RWPE2 (cell line): Measurements from ENCODE around the gene TSPAN33.
"Not testable (repeated sequence)": the region's sequence is repeated elsewhere in the genome, so short reads cannot be mapped to it uniquely, and the experiment has no call there.

ENCODE experiments used
- ATAC-seq: fragments of 200-7000 bp; cut with Tn5 transposase; 3 replicates; pipeline ENCODE4 v1.9.1; 2021; ENCODE audit warnings: low read depth
- DNase-seq: peaks from one replicate; pipeline ENCODE4 v3.0.0-alpha.2; 2020; ENCODE audit warnings: low spot score
- H3K27ac ChIP-seq: fragments of 450-650 bp; 2 replicates; pipeline ENCODE4 v1.5.1; 2017; ENCODE audit warnings: mild to moderate bottlenecking; ENCODE audit not compliant: poor library complexity, severe bottlenecking
- H3K27me3 ChIP-seq: fragments of 250-450 bp; sonication (Bioruptor Pico); 2 replicates; pipeline ENCODE4 v1.5.1; 2021; ENCODE audit warnings: mild to moderate bottlenecking, moderate library complexity; ENCODE audit not compliant: insufficient read depth, poor library complexity, severe bottlenecking
- H3K36me3 ChIP-seq: fragments of 250-450 bp; sonication (Bioruptor Pico); 2 replicates; pipeline ENCODE4 v1.5.1; 2020; ENCODE audit warnings: low read depth, mild to moderate bottlenecking, moderate library complexity
- H3K4me1 ChIP-seq: fragments of 250-450 bp; sonication (Bioruptor Pico); 2 replicates; pipeline ENCODE4 v1.5.1; 2021; ENCODE audit warnings: mild to moderate bottlenecking, moderate library complexity; ENCODE audit not compliant: insufficient read depth, poor library complexity, severe bottlenecking
- H3K4me3 ChIP-seq: fragments of 250-450 bp; sonication (Bioruptor Pico); 2 replicates; pipeline ENCODE4 v1.5.1; 2021; ENCODE audit warnings: mild to moderate bottlenecking, moderate library complexity; ENCODE audit not compliant: severe bottlenecking
- H3K9me3 ChIP-seq: fragments of 250-450 bp; sonication (Bioruptor Pico); 2 replicates; pipeline ENCODE4 v1.5.1; 2021; ENCODE audit warnings: mild to moderate bottlenecking, moderate library complexity; ENCODE audit not compliant: severe bottlenecking
- TF ChIP-seq, protein P1 (sequence below): fragments of 450-650 bp; IDR thresholded peaks from one replicate; pipeline ENCODE4 v1.5.1; 2017; ENCODE audit warnings: mild to moderate bottlenecking, moderate library complexity; ENCODE audit not compliant: poor library complexity, severe bottlenecking

TSPAN33 gene

GRCh38 chr7:129118182-129118581, 26.3 kb upstream of the TSPAN33 start:
- H3K27me3 ChIP-seq, result no peaks in the 10 kb centered on the region
- no peak overlapping the region for H3K4me3 ChIP-seq
- no peaks in the 10 kb centered on the region for H3K36me3 ChIP-seq
- no peak overlapping the region for H3K27ac ChIP-seq
- no peaks in the 10 kb centered on the region for H3K4me1 ChIP-seq
- TF ChIP-seq, protein P1, sequence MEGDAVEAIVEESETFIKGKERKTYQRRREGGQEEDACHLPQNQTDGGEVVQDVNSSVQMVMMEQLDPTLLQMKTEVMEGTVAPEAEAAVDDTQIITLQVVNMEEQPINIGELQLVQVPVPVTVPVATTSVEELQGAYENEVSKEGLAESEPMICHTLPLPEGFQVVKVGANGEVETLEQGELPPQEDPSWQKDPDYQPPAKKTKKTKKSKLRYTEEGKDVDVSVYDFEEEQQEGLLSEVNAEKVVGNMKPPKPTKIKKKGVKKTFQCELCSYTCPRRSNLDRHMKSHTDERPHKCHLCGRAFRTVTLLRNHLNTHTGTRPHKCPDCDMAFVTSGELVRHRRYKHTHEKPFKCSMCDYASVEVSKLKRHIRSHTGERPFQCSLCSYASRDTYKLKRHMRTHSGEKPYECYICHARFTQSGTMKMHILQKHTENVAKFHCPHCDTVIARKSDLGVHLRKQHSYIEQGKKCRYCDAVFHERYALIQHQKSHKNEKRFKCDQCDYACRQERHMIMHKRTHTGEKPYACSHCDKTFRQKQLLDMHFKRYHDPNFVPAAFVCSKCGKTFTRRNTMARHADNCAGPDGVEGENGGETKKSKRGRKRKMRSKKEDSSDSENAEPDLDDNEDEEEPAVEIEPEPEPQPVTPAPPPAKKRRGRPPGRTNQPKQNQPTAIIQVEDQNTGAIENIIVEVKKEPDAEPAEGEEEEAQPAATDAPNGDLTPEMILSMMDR, result no peak
- DNase-seq (no peak), ATAC-seq (no peak)
- H3K9me3 ChIP-seq, result no peaks in the 10 kb centered on the region

DNA sequence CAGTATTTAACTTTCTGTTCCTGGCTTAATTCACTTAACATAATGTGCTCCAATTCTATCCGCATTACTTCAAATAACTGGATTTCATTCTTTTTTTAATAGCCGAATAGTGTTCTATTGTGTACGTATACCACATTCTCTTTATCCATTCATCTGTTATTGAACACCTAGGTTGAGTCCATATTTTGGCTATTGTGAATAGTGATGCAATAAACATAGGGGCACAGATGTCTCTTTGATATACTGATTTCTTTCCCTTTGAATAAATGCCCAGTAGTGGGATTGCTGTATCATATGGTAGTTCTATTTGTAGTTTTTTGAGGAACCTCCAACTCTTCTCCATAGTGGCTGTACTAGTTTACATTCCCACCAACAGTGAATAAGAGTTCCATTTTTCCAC, 25.5 kb upstream of the TSPAN33 start:
- Histone ChIP-seq H3K4me3 (no peak overlapping the region), H3K27me3 (no peaks in the 10 kb centered on the region), H3K27ac (no peak overlapping the region), H3K4me1 (no peaks in the 10 kb centered on the region), H3K36me3 (no peaks in the 10 kb centered on the region), H3K9me3 (no peaks in the 10 kb centered on the region)
- DNase-seq (no peak), ATAC-seq (no peak)
- TF ChIP-seq, protein P1, result no peak

DNA sequence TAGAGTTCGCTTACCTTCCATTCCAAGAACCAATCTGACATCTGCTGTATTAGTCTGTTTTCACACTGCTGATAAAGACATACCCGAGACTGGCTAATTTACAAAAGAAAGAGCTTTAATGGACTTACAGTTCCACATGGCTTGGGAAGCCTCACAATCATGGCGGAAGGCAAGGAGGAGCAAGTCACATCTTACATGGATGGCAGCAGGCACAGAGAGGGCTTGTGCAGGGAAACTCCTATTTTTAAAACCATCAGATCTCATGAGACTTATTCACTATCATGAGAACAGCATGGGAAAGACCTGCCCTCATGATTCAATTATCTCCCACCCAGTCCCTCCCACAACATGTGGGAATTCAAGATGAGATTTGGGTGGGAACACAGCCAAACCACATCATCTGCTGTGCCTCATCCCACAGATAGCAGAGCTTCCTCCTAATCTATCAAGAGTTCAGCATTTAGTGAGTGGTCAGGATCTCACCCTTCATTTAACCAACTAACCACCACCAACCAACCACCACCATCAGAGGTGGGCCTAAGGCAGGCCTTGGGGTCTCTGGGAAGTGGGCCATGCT, 22.9 kb upstream of the TSPAN33 start:
- DNase-seq, H3K36me3 ChIP-seq, H3K4me1 ChIP-seq, H3K27me3 ChIP-seq, H3K4me3 ChIP-seq, H3K9me3 ChIP-seq, ATAC-seq, H3K27ac ChIP-seq: not testable (repeated sequence)

GRCh38 chr7:129122078-129122750, 22.3 kb upstream of the TSPAN33 start:
- no peak for ATAC-seq
- DNase-seq, result no peak
- TF ChIP-seq, protein P1, result no peak
- Histone ChIP-seq H3K27ac (no peak overlapping the region), H3K9me3 (no peaks in the 10 kb centered on the region), H3K36me3 (no peaks in the 10 kb centered on the region), H3K27me3 (no peaks in the 10 kb centered on the region), H3K4me1 (no peaks in the 10 kb centered on the region), H3K4me3 (no peak overlapping the region)

DNA sequence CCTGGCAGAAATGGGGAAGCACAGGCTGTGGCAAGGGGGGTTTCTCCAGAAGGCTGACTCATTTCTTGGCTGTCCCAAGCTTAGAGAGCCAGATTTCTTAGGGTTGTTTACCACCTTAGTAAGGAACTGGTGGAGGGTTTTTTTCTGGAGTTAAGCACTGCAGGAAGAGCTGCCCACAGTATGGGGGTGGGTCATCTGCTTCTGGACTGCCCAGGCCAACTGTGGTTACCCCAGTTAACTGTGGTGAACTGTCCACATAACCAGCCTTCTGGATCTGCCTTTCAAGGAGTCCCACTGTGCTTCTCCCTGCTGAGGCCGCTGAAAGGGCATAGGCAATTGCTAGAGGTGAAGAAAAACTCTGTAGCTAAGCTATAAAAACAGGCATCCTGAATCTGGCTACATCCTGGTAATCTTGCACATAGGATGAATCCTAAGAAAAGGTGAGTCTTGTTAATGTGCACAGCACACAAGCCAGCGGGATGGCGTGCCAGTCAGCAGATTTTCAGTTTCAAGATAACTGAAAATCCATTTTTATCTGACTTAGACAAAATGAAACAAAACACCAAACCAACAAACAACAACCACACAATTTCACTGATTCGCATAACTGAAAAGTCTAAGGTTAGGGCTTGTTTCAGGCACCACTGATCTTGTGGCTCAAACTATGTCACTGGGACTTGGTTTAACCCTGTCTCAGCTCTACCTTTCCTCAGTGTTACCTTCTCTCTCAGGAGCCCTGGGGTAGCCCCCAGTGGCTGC, 21.6 kb upstream of the TSPAN33 start:
- Histone ChIP-seq H3K9me3 (no peaks in the 10 kb centered on the region), H3K4me3 (no peak overlapping the region), H3K36me3 (no peaks in the 10 kb centered on the region), H3K27me3 (no peaks in the 10 kb centered on the region), H3K4me1 (no peaks in the 10 kb centered on the region), H3K27ac (no peak overlapping the region)
- no peak for DNase-seq
- TF ChIP-seq, protein P1, result no peak
- no peak for ATAC-seq
